Sigmoid colon (tissue), 4 donors: ENCODE measurements around the gene PTPRE.

Experiments
- CTCF ChIP-seq, 4 experiments: fragments of 450-650 bp in 3 of 4; fragments of 200-600 bp in 1 of 4; IDR thresholded peaks; one replicate each; pipeline ENCODE4 v1.5.1; 2016 to 2019; ENCODE audit warnings: antibody characterized with exemption in 4 of 4, mild to moderate bottlenecking in 3 of 4, moderate library complexity in 2 of 4
- EP300 ChIP-seq, 4 donors: sonication (generic); formaldehyde crosslinking; IDR thresholded peaks; one replicate each; pipeline ENCODE4 v1.6.1; 2017; ENCODE audit warnings: antibody characterized with exemption in 4 of 4
- POLR2A ChIP-seq, 2 donors: fragments of 450-650 bp; IDR thresholded peaks; one replicate each; pipeline ENCODE4 v1.6.1; 2016; ENCODE audit warnings: antibody characterized with exemption in 2 of 2, mild to moderate bottlenecking in 2 of 2, moderate library complexity in 2 of 2
- POLR2AphosphoS5 ChIP-seq, 4 donors: sonication (generic); formaldehyde crosslinking; IDR thresholded peaks; one replicate each; pipeline ENCODE4 v1.6.1; 2017; ENCODE audit warnings: antibody characterized with exemption in 4 of 4

GRCh38 chr10:127911867-127912257 is 5.0 kb downstream of the PTPRE start:
- TF ChIP-seq POLR2A (IDR thresholded peaks at IDR 0.05) (no peak), CTCF (IDR thresholded peaks at IDR 0.05) (no peak), EP300 (IDR thresholded peaks at IDR 0.05) (no peak), POLR2AphosphoS5 (IDR thresholded peaks at IDR 0.05) (no peak)
